Iris pigment epithelial cell (primary cell): ENCODE results near the gene KRI1.

Source experiments
- DNase-seq: peaks from one replicate; pipeline ENCODE4 v3.0.0-alpha.2; 2011; ENCODE audit warnings: low read depth

KRI1 gene

DNA sequence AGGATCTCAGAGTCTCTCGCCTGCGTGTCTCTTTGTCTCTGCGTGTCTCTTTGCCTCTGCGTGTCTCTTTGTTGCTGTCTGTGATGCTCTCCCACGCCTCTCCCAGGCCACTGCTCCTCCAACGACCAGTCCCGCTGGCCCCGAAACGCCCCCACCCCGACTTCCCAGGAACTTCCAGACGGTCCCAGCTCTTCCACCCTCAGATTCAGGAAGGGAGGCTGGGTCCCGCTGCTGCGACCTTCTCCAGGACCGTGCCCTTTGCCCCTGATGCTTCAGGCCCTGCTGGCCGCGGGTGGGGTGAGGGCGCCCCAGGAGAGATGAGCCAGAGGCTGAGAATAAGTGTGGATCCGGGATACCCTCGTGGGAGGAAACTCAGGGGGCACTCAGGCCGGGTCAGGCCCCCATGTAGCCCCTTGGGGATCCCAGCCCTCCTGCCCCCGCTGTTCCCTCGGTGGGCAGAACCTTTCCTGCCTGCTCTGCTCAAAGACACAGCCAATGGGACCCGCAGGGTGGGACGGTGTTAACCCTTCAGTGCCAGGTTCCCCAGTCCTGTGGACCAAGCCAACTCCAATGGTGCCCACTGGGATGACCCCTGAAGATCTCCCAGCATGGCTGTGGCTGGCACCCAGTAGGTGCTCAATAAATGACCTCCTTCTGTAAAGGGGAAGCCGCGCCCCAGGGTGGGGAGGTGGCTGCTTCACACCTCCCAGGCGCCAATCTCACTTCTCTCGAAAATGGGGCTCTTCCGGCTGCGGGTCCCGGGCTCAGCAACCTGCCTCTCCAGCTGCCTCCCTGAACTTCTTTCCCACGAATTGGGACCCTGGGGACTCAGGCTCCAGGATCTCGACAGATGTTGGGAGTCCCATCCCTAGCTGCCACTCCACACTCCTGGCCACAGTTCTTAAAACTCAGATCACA lies 47.1 kb downstream of the KRI1 start:
- DNase-seq: no peak

DNA sequence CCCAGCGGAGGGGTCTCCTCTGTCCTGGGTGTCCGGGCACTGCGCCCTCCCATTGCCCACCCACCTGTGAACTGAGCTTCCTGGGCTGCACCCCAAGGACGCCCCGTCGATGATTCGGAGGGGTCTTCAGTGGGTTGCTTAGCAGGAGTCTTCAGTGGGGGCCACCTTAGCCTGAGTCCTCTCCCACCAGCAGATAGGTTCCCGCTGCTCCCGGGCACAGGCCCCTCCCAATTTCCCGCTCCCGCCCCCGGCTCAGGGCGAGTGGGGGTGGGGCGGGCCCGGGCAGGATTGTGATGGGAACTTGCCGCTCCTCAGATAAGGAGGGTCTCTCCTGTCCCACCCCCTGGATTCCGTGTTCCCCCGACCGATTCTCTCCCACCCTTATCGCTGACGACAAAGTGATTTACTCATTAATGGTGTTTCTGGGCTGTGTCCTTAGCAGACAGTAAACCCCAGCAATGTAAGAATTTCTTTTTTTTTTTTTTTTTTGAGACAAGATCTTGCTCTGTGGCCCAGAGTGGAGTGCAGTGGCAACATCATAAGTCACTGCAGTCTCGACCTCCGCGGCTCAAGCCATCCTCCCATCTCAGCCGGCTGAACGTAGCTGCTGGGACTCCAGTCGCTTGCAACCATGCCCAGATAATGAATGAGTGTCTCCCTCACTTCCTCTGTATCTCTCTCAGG lies 47.9 kb downstream of the KRI1 start:
- DNase-seq: peak; percentile 19

DNA sequence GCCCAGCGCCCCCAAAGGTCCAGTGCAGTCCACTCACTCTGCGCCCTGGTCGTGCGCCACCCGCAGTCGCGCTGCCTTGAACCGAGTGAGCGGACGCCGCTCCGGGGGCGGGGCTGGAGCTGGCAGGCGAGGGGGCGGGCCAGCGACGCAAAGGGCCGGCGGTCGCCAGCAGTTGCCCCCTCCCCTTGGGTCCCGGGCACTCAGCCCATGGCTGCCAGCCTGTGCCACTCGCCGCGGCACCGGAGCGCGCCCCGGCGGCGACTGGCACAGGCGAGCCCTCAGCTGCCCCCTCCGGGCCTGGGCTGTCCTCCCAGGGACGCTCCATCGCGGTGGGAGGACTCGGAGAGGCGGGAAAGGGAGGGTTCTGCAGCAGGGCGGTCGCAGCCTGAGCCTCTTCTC lies 48.5 kb downstream of the KRI1 start, which contains the start of gene S1PR5:
TSS of gene S1PR5 (minus strand) at position 87 of the 399 bp plus-strand sequence. CDS start 2,436 bp downstream, outside the sequence.
- no peak for DNase-seq

DNA sequence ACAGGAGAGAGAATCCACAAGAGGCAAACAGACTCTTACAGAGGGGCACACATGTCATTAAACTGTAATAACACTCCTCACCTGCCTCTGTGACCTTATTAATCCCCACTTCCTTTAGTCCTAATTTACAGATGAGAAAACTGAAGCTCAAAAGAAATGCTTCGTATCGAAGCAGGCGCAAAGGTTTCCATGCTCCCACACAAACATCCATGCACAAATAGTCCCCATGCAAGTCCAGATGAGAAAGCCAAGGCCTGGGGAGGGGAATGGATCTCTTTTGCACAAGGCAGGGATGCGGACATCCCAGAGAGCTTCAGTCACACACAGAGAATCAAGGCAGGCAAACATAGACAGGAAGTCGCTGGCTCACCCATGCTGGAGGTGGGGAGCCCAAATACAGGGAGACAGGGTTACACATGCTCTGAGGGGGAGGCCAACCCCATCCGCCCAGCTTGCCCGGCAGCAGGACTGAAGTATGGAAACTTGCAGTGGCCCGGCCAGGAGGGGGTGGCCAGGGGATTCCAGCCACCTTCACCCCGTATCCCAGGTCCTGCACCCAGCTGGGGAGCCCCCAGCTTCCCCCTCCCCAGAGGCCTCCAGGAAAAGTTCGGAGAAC lies 49.0 kb downstream of the KRI1 start:
- no peak for DNase-seq

DNA sequence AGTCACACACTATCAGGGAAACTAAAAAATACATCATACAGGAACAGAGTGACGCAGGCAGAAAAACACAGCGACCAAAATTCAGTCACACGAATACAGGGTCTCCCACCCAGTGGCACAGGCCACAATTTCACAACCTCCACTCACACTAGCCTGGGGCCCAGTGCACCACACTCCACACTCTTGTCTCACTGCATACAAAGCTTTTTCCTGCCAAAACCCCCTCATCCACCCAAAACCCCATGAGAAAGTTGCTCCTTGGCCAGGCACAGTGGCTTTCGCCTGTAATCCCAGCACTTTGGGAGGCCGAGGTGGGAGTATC lies 49.8 kb downstream of the KRI1 start:
- no peak for DNase-seq

DNA sequence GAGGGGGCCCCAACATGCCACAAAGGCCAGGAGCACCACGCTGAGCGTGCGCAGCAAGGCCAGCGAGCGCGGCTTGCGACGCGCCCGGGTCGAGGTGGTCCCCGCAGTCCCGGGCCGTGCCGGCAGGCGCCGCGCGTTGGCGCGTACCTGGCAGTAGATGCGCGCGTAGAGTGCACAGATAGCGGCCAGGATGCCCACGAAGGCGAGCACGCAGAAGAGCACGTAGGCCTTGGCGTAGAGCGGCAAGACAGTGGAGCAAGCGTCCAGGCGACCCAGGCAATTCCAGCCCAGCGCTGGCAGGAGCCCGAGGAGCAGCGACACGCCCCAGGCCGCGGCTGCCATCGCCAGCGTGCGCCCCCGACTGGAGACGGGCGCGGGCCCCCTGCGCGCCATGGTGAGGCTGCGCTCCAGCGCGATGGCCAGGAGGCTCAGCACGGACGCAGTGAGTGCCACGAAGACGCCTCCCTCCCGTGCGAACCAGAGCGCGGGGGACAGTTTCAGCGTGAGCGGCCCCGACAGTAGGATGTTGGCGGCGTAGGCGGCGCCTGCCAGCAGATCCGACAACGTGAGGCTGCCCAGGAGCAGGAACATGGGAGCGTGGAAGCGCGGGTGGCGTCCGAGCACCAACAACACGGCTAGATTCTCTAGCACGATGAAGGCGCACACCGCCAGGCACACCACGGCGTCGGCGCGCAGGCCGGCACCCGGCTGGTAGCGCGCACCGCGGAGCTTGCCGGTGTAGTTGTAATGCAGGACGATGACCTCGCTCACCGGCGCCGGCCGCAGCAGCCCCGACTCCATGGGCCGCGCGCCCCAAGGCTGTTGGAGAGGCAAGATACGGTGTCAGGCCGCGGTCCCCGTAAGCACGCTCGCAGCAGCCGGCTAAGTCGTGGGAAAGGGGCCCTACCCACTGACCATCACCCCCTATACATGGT lies 51.3 kb downstream of the KRI1 start:
- no peak for DNase-seq

DNA sequence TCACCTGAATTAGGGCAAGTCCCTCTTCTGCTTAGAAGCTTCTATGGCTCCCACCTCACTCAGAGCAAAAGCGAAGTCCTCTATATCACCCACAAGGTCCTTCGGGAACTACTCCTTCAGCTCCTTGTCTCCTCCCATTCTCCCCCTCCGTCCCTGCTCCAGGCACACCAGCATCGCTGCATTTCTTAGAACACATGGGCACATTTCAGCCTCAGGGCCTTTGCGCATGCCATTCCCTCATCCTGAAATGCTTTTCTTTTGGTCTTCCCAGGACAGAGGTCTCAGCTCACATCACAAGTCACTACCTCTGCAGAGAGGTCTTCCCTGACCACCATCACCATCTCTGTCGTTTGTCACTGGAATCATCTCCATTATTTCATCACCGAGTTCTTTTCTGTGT lies 52.6 kb downstream of the KRI1 start:
- DNase-seq: no peak

DNA sequence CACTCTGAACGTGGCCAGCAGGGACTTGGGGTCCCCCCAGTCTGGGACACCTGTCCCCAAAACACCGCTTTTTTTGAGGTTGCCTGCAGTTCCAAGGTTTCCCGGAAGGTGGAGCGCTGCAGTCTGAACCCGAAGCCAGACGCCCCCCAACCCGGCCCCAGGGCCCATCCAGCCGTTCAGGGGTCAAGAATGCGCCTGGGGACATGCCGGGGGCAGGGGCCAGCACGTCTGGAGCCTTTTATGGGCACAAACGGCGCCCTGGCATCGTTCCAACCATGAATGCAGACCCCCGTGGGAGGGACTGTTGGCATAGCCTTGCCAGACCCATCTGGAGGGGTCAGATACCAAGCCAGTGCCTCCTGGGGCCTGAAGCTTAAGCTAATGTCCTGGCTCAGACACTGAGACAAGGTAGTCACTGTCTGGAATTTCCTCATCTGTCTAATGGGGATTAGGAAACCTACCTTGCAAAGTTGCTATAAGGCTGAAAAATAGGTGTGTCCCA lies 55.5 kb downstream of the KRI1 start:
- peak; percentile 18 for DNase-seq

DNA sequence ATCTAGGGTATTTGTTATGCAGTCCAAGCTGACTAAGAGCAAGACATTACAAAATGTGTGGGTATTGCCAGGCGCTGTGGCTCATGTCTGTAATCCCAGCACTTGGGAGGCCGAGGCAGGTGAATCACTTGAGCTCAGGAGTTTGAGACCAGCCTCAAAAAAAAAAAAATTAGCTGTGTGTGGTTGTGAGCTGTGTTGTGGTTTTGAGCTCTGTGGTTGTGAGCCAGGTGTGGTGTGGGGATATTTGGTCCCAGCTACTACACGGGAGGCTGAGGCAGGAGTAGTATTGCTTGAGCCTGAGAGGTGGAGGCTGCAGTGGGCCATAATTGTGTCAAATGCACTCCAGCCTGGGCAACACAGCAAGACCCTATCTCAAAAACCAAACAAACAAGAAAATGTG lies 57.1 kb downstream of the KRI1 start:
- no peak for DNase-seq

DNA sequence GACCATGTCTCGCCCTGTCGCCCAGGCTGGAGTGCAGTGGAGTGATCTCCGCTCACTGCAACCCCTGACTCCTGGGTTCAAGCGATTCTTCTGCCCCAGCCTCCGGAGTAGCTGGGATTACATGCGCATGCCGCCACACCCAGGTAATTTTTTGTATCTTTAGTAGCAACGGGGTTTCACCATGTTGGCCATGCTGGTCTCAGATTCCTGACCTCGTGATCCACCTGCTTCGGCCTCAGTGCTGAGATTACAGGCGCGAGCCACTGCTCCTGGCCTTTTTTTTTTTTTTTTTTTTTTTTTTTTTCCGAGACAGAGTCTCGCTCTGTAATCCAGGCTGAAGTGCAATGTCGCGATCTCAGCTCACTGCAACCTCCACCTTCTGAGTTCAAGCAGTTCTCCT lies 57.8 kb downstream of the KRI1 start:
- no peak for DNase-seq

DNA sequence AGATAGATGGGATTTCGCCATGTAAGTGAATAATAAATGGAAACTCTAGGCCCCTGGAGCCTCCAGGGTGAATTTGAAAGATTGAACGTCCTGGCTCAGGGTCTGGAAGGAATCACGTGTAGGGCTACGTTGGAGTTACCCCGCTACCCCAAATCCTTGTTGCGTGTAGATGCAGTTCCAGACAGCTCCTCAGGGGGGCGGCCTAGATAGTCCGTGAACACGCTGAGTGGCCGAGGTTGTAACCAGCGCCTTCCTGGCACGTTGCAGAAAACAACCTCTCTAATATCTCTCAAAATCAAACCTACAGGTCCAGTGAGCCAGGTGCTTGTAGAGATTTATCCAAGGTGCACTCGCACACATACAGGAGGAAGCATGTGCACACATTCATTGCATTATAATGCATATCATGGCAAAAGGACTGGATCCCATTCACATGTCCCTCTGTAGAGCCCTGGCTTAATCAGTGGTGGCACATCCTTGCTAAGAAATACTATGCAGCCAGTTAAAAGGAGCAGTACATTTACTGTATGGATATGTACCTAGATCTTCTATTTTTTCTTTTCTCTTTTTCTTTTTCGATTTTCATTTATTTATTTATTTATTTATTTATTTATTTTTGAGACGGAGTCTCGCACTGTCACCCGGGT lies 60.1 kb downstream of the KRI1 start:
- DNase-seq: peak; percentile 68
